Measurements from ENCODE around the gene CAPN9. TPM values are rescaled to one million over a fixed set of nuclear protein-coding genes. Genes with fewer than 3 reads are reported as not detected.

Gene CAPN9
- total RNA-seq, 1 experiment from 2014 or later: not detected

- Histone ChIP-seq H3K9me3 (ENCODE audit: low read length) (no peaks in the 10 kb centered on the region), H2AFZ (ENCODE audit: low read length) (no peak overlapping the region), H3K4me1 (ENCODE audit: insufficient read depth, low read length) (no peaks in the 10 kb centered on the region), H4K20me1 (ENCODE audit: low read length) (no peaks in the 10 kb centered on the region), H3K27me3 (ENCODE audit: low read length) (no peaks in the 10 kb centered on the region), H3F3A (ENCODE audit: low read length, unreplicated experiment) (no peaks in the 10 kb centered on the region), H3K4me2 (ENCODE audit: low read length) (no peak overlapping the region), H3K79me2 (ENCODE audit: low read length) (no peaks in the 10 kb centered on the region), H3K27ac (ENCODE audit: low read length) (no peak overlapping the region), H3K9me2 (replicated peaks; ENCODE audit: low read length) (no peaks in the 10 kb centered on the region), H3K9ac (ENCODE audit: low read length) (no peak overlapping the region), H3K4me3 (ENCODE audit: low read length) (no peak overlapping the region), H3K36me3 (ENCODE audit: low read depth, low read length) (no peaks in the 10 kb centered on the region)
- ATAC-seq: no peak
- TF ChIP-seq CTCF (conservative IDR thresholded peaks at IDR 0.05; ENCODE audit: low read depth, low read length): no peak
- TF ChIP-seq EZH2phosphoT487 (IDR thresholded peaks at IDR 0.05; ENCODE audit: borderline replicate concordance, low read length): no peak
- TF ChIP-seq EZH2 (IDR thresholded peaks at IDR 0.05; ENCODE audit: low read length, unreplicated experiment): no peak
- POLR2A ChIA-PET (ENCODE audit: unreplicated experiment): no interaction called here
- intact Hi-C loops (cut with micrococcal nuclease): no loop called here
- CTCF ChIA-PET: no interaction called here
- BruUV-seq (replicated peaks): no TSS peak
- DNase-seq: no peak
Measured at GRCh38 chr1:230836793-230837192, 89.6 kb downstream of the CAPN9 start.

- no TSS peak for BruUV-seq (replicated peaks)
- H3K4me2 ChIP-seq (ENCODE audit: low read length): no peak overlapping the region
- H3K79me2 ChIP-seq (ENCODE audit: low read length): no peaks in the 10 kb centered on the region
- H3K9me3 ChIP-seq (ENCODE audit: low read length): no peaks in the 10 kb centered on the region
- H3K9me2 ChIP-seq (replicated peaks; ENCODE audit: low read length): no peaks in the 10 kb centered on the region
- TF ChIP-seq EZH2 (IDR thresholded peaks at IDR 0.05; ENCODE audit: low read length, unreplicated experiment): no peak
- no peak for TF ChIP-seq CTCF (conservative IDR thresholded peaks at IDR 0.05; ENCODE audit: low read depth, low read length)
- no peak for TF ChIP-seq EZH2phosphoT487 (IDR thresholded peaks at IDR 0.05; ENCODE audit: borderline replicate concordance, low read length)
- H3K36me3 ChIP-seq (ENCODE audit: low read depth, low read length): no peaks in the 10 kb centered on the region
- no peak overlapping the region for H3K9ac ChIP-seq (ENCODE audit: low read length)
- H3K4me1 ChIP-seq (ENCODE audit: insufficient read depth, low read length): no peaks in the 10 kb centered on the region
- H4K20me1 ChIP-seq (ENCODE audit: low read length): no peaks in the 10 kb centered on the region
- ChIA-PET POLR2A (ENCODE audit: unreplicated experiment) (no interaction called here), CTCF (no interaction called here)
- DNase-seq: no peak
- H3K27me3 ChIP-seq (ENCODE audit: low read length): no peaks in the 10 kb centered on the region
- no peaks in the 10 kb centered on the region for H3F3A ChIP-seq (ENCODE audit: low read length, unreplicated experiment)
- no peak overlapping the region for H3K27ac ChIP-seq (ENCODE audit: low read length)
- H3K4me3 ChIP-seq (ENCODE audit: low read length): no peak overlapping the region
- intact Hi-C loops (cut with micrococcal nuclease): no loop called here
- no peak overlapping the region for H2AFZ ChIP-seq (ENCODE audit: low read length)
- no peak for ATAC-seq
Measured at GRCh38 chr1:230839173-230839572, 92.0 kb downstream of the CAPN9 start.

- no peaks in the 10 kb centered on the region for H3F3A ChIP-seq (ENCODE audit: low read length, unreplicated experiment)
- TF ChIP-seq CTCF (conservative IDR thresholded peaks at IDR 0.05; ENCODE audit: low read depth, low read length) (no peak), EZH2phosphoT487 (IDR thresholded peaks at IDR 0.05; ENCODE audit: borderline replicate concordance, low read length) (no peak), EZH2 (IDR thresholded peaks at IDR 0.05; ENCODE audit: low read length, unreplicated experiment) (no peak)
- no peak overlapping the region for H2AFZ ChIP-seq (ENCODE audit: low read length)
- no peaks in the 10 kb centered on the region for H3K9me3 ChIP-seq (ENCODE audit: low read length)
- DNase-seq (no peak), ATAC-seq (no peak)
- no peaks in the 10 kb centered on the region for H3K36me3 ChIP-seq (ENCODE audit: low read depth, low read length)
- no peak overlapping the region for H3K9ac ChIP-seq (ENCODE audit: low read length)
- no peaks in the 10 kb centered on the region for H3K4me1 ChIP-seq (ENCODE audit: insufficient read depth, low read length)
- intact Hi-C loops (cut with micrococcal nuclease): no loop called here
- H3K27ac ChIP-seq (ENCODE audit: low read length): no peak overlapping the region
- no TSS peak for BruUV-seq (replicated peaks)
- no peaks in the 10 kb centered on the region for H3K27me3 ChIP-seq (ENCODE audit: low read length)
- H3K4me2 ChIP-seq (ENCODE audit: low read length): no peak overlapping the region
- H3K79me2 ChIP-seq (ENCODE audit: low read length): no peaks in the 10 kb centered on the region
- no peaks in the 10 kb centered on the region for H4K20me1 ChIP-seq (ENCODE audit: low read length)
- H3K9me2 ChIP-seq (replicated peaks; ENCODE audit: low read length): no peaks in the 10 kb centered on the region
- CTCF ChIA-PET: no interaction called here
- POLR2A ChIA-PET (ENCODE audit: unreplicated experiment): no interaction called here
- no peak overlapping the region for H3K4me3 ChIP-seq (ENCODE audit: low read length)
Measured at GRCh38 chr1:230842801-230843200, 95.6 kb downstream of the CAPN9 start.
